NCI-H2107 treated with DMSO at 0.1 percent for 48 hours (cell line): ENCODE results near the gene EEF1AKMT3.

Experiments used
- DNase-seq: peaks from one replicate; lab custom pipeline; 2025; ENCODE audit not compliant: unreplicated experiment; lab: John Stamatoyannopoulos, UW

The EEF1AKMT3 gene

GRCh38 chr12:57750561-57751431 lies 21.6 kb upstream of the EEF1AKMT3 start:
- no peak for DNase-seq

- DNase-seq, result no peak
Observed at GRCh38 chr12:57751432-57751787, 21.0 kb upstream of the EEF1AKMT3 start.

- DNase-seq, result peak; percentile 98
Observed at GRCh38 chr12:57751788-57752667, 20.4 kb upstream of the EEF1AKMT3 start, which contains the start of gene CDK4. Gene CDK4, minus strand, starts transcription at chr12:57752310. Its CDS starts 593 bp downstream, at chr12:57751717.

GRCh38 chr12:57752668-57753000 lies 19.8 kb upstream of the EEF1AKMT3 start:
- no peak for DNase-seq

- DNase-seq, result no peak
Observed at GRCh38 chr12:57753756-57754337, 18.6 kb upstream of the EEF1AKMT3 start.

- peak; percentile 90 for DNase-seq
Observed at GRCh38 chr12:57754411-57755193, 17.8 kb upstream of the EEF1AKMT3 start, which contains the start of gene MARCHF9. Gene MARCHF9, plus strand, starts transcription at chr12:57755103. Its CDS starts 426 bp downstream, at chr12:57755529.

- DNase-seq, result no peak
Observed at GRCh38 chr12:57755194-57755453, 17.3 kb upstream of the EEF1AKMT3 start.

- DNase-seq, result no peak
Observed at GRCh38 chr12:57755454-57756372, 16.7 kb upstream of the EEF1AKMT3 start.

- DNase-seq, result no peak
Observed at GRCh38 chr12:57756406-57757341, 15.7 kb upstream of the EEF1AKMT3 start.

- DNase-seq, result no peak
Observed at GRCh38 chr12:57757771-57758170, 14.6 kb upstream of the EEF1AKMT3 start.

GRCh38 chr12:57758552-57759359 lies 13.7 kb upstream of the EEF1AKMT3 start:
- DNase-seq, result no peak

- DNase-seq, result no peak
Observed at GRCh38 chr12:57759360-57759980, 12.9 kb upstream of the EEF1AKMT3 start.

GRCh38 chr12:57760347-57760982 lies 11.9 kb upstream of the EEF1AKMT3 start:
- no peak for DNase-seq

- no peak for DNase-seq
Observed at GRCh38 chr12:57761391-57761998, 10.9 kb upstream of the EEF1AKMT3 start.

- DNase-seq, result no peak
Observed at GRCh38 chr12:57762463-57762862, 10.0 kb upstream of the EEF1AKMT3 start.

- no peak for DNase-seq
Observed at GRCh38 chr12:57763881-57764661, 8.3 kb upstream of the EEF1AKMT3 start.
